Activated CD8-positive, alpha-beta T cell treated with anti-CD3 and anti-CD28 coated beads for 36 hours (primary cell): ENCODE data around the gene PRIMPOL. TPM values are rescaled to one million over a fixed set of nuclear protein-coding genes. Genes with fewer than 3 reads are reported as not detected.
"Not testable (repeated sequence)": the region's sequence is repeated elsewhere in the genome, so short reads cannot be mapped to it uniquely, and the experiment has no call there.

Experiments used
- ATAC-seq: fragments of 200-7000 bp; cut with Tn5 transposase; one replicate; pipeline ENCODE4 v1.10.0; 2021; ENCODE audit warnings: mild to moderate bottlenecking, moderate library complexity
- CTCF ChIA-PET: fragments of 350-600 bp; sonication (Branson Sonifier 250); formaldehyde crosslinking; loops from one replicate; lab custom pipeline; 2021; ENCODE audit warnings: antibody characterized with exemption; lab: Charles Lee
- POLR2A ChIA-PET: fragments of 350-600 bp; sonication (Branson Sonifier 250); formaldehyde crosslinking; loops from one replicate; lab custom pipeline; 2021; ENCODE audit warnings: antibody characterized with exemption; lab: Charles Lee
- DNase-seq: peaks from one replicate; pipeline ENCODE4 v3.0.0-alpha.2; 2020
- H3K27ac Mint-ChIP-seq: one replicate; pipeline ENCODE4 v1.8.0; 2021; ENCODE audit warnings: mild to moderate bottlenecking, mixed read lengths
- H3K27me3 Mint-ChIP-seq: one replicate; pipeline ENCODE4 v1.8.0; 2021; ENCODE audit warnings: mixed read lengths
- H3K36me3 Mint-ChIP-seq: one replicate; pipeline ENCODE4 v1.8.0; 2021; ENCODE audit warnings: low read depth, mixed read lengths
- H3K4me1 Mint-ChIP-seq: one replicate; pipeline ENCODE4 v1.8.0; 2021; ENCODE audit warnings: low read depth, mixed read lengths
- H3K4me3 Mint-ChIP-seq: one replicate; pipeline ENCODE4 v1.8.0; 2021; ENCODE audit warnings: mild to moderate bottlenecking, moderate library complexity, mixed read lengths
- H3K9me3 Mint-ChIP-seq: one replicate; pipeline ENCODE4 v1.8.0; 2021; ENCODE audit warnings: mixed read lengths
- CTCF ChIP-seq: fragments of 200-600 bp; IDR thresholded peaks from one replicate; pipeline ENCODE4 v1.8.0; 2022; ENCODE audit warnings: antibody characterized with exemption, mild to moderate bottlenecking
- intact Hi-C: fragments of 100-400 bp; cut with micrococcal nuclease; formaldehyde crosslinking; loops from one replicate; pipeline ENCODE4 v1.10.0; 2022
- total RNA-seq, 2 experiments: library from RNA; stranded (reverse); gene quantifications; one replicate each; pipeline ENCODE4 v1.2.3, GENCODE V29; 2021

PRIMPOL gene
- total RNA-seq, 2 experiments from 2014 or later: 16.9 to 17.3 TPM

- H3K36me3 Mint-ChIP-seq: peaks cover 6% of the 10 kb centered on the region
- ATAC-seq (no peak), DNase-seq (no peak)
- no peaks in the 10 kb centered on the region for H3K27me3 Mint-ChIP-seq
- no peak for TF ChIP-seq CTCF
- peaks cover 12% of the 10 kb centered on the region for H3K9me3 Mint-ChIP-seq
- ChIA-PET CTCF (interaction anchor here (2.2 kb wide), 1 partner anchor 14 kb away, joined by 6 read pairs; no protein-coding TSS in a partner anchor), POLR2A (no interaction called here)
- H3K4me1 Mint-ChIP-seq: no peaks in the 10 kb centered on the region
- no peak overlapping the region for H3K27ac Mint-ChIP-seq
- no peak overlapping the region for H3K4me3 Mint-ChIP-seq
- intact Hi-C loops: no loop called here
Measured at GRCh38 chr4:184614509-184614908, 35.0 kb upstream of the PRIMPOL start.

GRCh38 chr4:184616168-184616567 is 33.4 kb upstream of the PRIMPOL start:
- POLR2A ChIA-PET, ATAC-seq, intact Hi-C loops, H3K27ac Mint-ChIP-seq, H3K36me3 Mint-ChIP-seq, H3K27me3 Mint-ChIP-seq, H3K4me3 Mint-ChIP-seq, DNase-seq, H3K4me1 Mint-ChIP-seq: not testable (repeated sequence)
- H3K9me3 Mint-ChIP-seq: peaks cover 12% of the 10 kb centered on the region
- CTCF ChIA-PET: interaction anchor here (2.2 kb wide), 1 partner anchor 16 kb away, joined by 6 read pairs; no protein-coding TSS in a partner anchor

GRCh38 chr4:184616633-184617551 is 32.6 kb upstream of the PRIMPOL start:
- no peak for DNase-seq
- ChIA-PET POLR2A (interaction anchor here (0.7 to 1.3 kb wide), 2 partner anchors 11 to 52 kb away, joined by 3 to 4 read pairs; no protein-coding TSS in a partner anchor), CTCF (interaction anchor here (0.9 to 2.2 kb wide), 3 partner anchors 12 to 365 kb away, joined by 3 to 6 read pairs (median 3); no protein-coding TSS in a partner anchor)

GRCh38 chr4:184617600-184618196 is 31.8 kb upstream of the PRIMPOL start:
- no peak for DNase-seq
- ChIA-PET POLR2A (interaction anchor here (1.3 kb wide), 1 partner anchor 10 kb away, joined by 4 read pairs; no protein-coding TSS in a partner anchor), CTCF (interaction anchor here (0.9 to 2.2 kb wide), 3 partner anchors 11 to 366 kb away, joined by 3 to 6 read pairs (median 3); no protein-coding TSS in a partner anchor)
- H3K27me3 Mint-ChIP-seq: no peaks in the 10 kb centered on the region
- H3K4me1 Mint-ChIP-seq: no peaks in the 10 kb centered on the region
- H3K36me3 Mint-ChIP-seq: peaks cover 7% of the 10 kb centered on the region
- no peak for ATAC-seq
- H3K9me3 Mint-ChIP-seq: peaks cover 12% of the 10 kb centered on the region
- H3K4me3 Mint-ChIP-seq: no peak overlapping the region
- TF ChIP-seq CTCF: no peak
- no peak overlapping the region for H3K27ac Mint-ChIP-seq
- intact Hi-C loops: no loop called here

More at GRCh38 chr4:184616633-184617551, 32.6 kb upstream of the PRIMPOL start:
- peaks cover 12% of the 10 kb centered on the region for H3K9me3 Mint-ChIP-seq
- intact Hi-C loops: no loop called here
- no peak overlapping the region for H3K27ac Mint-ChIP-seq
- no peak for TF ChIP-seq CTCF
- no peak overlapping the region for H3K4me3 Mint-ChIP-seq
- no peaks in the 10 kb centered on the region for H3K27me3 Mint-ChIP-seq
- peaks cover 6% of the 10 kb centered on the region for H3K36me3 Mint-ChIP-seq
- H3K4me1 Mint-ChIP-seq: no peaks in the 10 kb centered on the region
- no peak for ATAC-seq

GRCh38 chr4:184620212-184620867 is 29.2 kb upstream of the PRIMPOL start:
- TF ChIP-seq CTCF: no peak
- Mint-ChIP-seq H3K4me1 (peaks cover 8% of the 10 kb centered on the region), H3K27me3 (no peaks in the 10 kb centered on the region), H3K4me3 (no peak overlapping the region), H3K36me3 (peaks cover 19% of the 10 kb centered on the region), H3K9me3 (peaks cover under 1% of the 10 kb centered on the region), H3K27ac (no peak overlapping the region)
- POLR2A ChIA-PET: interaction anchor here (1.1 kb wide), 1 partner anchor 106 kb away, joined by 3 read pairs; no protein-coding TSS in a partner anchor
- ATAC-seq (no peak), DNase-seq (no peak)
- intact Hi-C loops: no loop called here
- CTCF ChIA-PET: no interaction called here
